ENCODE data around the gene RYK. TPM values are rescaled to one million over a fixed set of nuclear protein-coding genes. Genes with fewer than 3 reads are reported as not detected.

Gene RYK
- total and polyA plus RNA-seq, 4 donors, result 7.5 to 36.1 (median 15.3) TPM

- H3K4me3 ChIP-seq (ENCODE audit: low read depth in 1 of 3, low read length in 3 of 3), result no peak overlapping the region
- no peak overlapping the region for H3K27ac ChIP-seq (ENCODE audit: low read depth in 1 of 2, low read length in 2 of 2)
- no peak for DNase-seq (ENCODE audit: low spot score)
- H3K36me3 ChIP-seq (ENCODE audit: control insufficient read depth in 4 of 4, insufficient read depth in 3 of 4, low read depth in 1 of 4, low read length in 3 of 4), result peaks cover 8 to 40% (median 26%) of the 10 kb centered on the region in 4 donors
- no peaks in the 10 kb centered on the region for H3K4me1 ChIP-seq (ENCODE audit: control insufficient read depth in 4 of 4, insufficient read depth in 4 of 4, low read length in 3 of 4)
- TF ChIP-seq TAF1 (conservative IDR thresholded peaks at IDR 0.05) (no peak), HNF4A (conservative IDR thresholded peaks at IDR 0.05) (no peak), GABPA (IDR thresholded peaks at IDR 0.05 in 1 of 2, conservative IDR thresholded peaks at IDR 0.05 in 1 of 2) (no peak), RXRA (IDR thresholded peaks at IDR 0.05) (no peak), EGR1 (IDR thresholded peaks at IDR 0.05; ENCODE audit: low read depth in 2 of 2) (no peak)
- WGBS, result 69% methylated on average over 2 of the region's 2 CpGs
- H3K9ac ChIP-seq (ENCODE audit: low read depth in 1 of 2, low read length in 2 of 2), result no peak overlapping the region
- H3K9me3 ChIP-seq (ENCODE audit: control insufficient read depth in 4 of 4, low read length in 3 of 4), result no peaks in the 10 kb centered on the region
- no peaks in the 10 kb centered on the region for H3K27me3 ChIP-seq (ENCODE audit: control insufficient read depth in 4 of 4, insufficient read depth in 4 of 4, low read length in 3 of 4)
Measured at GRCh38 chr3:134155446-134155845, 95.2 kb downstream of the RYK start.

- DNase-seq (ENCODE audit: low spot score), result no peak
- Histone ChIP-seq H3K4me1 (ENCODE audit: control insufficient read depth in 4 of 4, insufficient read depth in 4 of 4, low read length in 3 of 4) (no peaks in the 10 kb centered on the region), H3K27ac (ENCODE audit: low read depth in 1 of 2, low read length in 2 of 2) (no peak overlapping the region), H3K9ac (ENCODE audit: low read depth in 1 of 2, low read length in 2 of 2) (no peak overlapping the region), H3K27me3 (ENCODE audit: control insufficient read depth in 4 of 4, insufficient read depth in 4 of 4, low read length in 3 of 4) (no peaks in the 10 kb centered on the region), H3K36me3 (ENCODE audit: control insufficient read depth in 4 of 4, insufficient read depth in 3 of 4, low read depth in 1 of 4, low read length in 3 of 4) (peaks cover 8 to 36% (median 24%) of the 10 kb centered on the region in 4 donors), H3K9me3 (ENCODE audit: control insufficient read depth in 4 of 4, low read length in 3 of 4) (no peaks in the 10 kb centered on the region), H3K4me3 (ENCODE audit: low read depth in 1 of 3, low read length in 3 of 3) (no peak overlapping the region)
- 98% methylated on average over 13 of the region's 13 CpGs for WGBS
- no peak for TF ChIP-seq JUND (IDR thresholded peaks at IDR 0.05)
- TF ChIP-seq REST (IDR thresholded peaks at IDR 0.05), result no peak
- TF ChIP-seq HNF4G (IDR thresholded peaks at IDR 0.05), result no peak
- TF ChIP-seq TAF1 (conservative IDR thresholded peaks at IDR 0.05), result no peak
- TF ChIP-seq NR2F2 (IDR thresholded peaks at IDR 0.05), result no peak
- no peak for TF ChIP-seq SP1 (IDR thresholded peaks at IDR 0.05)
- TF ChIP-seq ZBTB33 (IDR thresholded peaks at IDR 0.05), result no peak
- no peak for TF ChIP-seq RXRA (IDR thresholded peaks at IDR 0.05)
- no peak for TF ChIP-seq GABPA (IDR thresholded peaks at IDR 0.05 in 1 of 2, conservative IDR thresholded peaks at IDR 0.05 in 1 of 2)
- TF ChIP-seq FOXA1 (IDR thresholded peaks at IDR 0.05), result no peak
- no peak for TF ChIP-seq YY1 (IDR thresholded peaks at IDR 0.05)
- no peak for TF ChIP-seq MAX (IDR thresholded peaks at IDR 0.05)
Measured at GRCh38 chr3:134153761-134154160, 96.9 kb downstream of the RYK start.

- no peak overlapping the region for H3K27ac ChIP-seq (ENCODE audit: low read depth in 1 of 2, low read length in 2 of 2)
- no peak overlapping the region for H3K4me3 ChIP-seq (ENCODE audit: low read depth in 1 of 3, low read length in 3 of 3)
- WGBS, result 75% methylated on average over 2 of the region's 2 CpGs
- no peak overlapping the region for H3K9ac ChIP-seq (ENCODE audit: low read depth in 1 of 2, low read length in 2 of 2)
- no peaks in the 10 kb centered on the region for H3K9me3 ChIP-seq (ENCODE audit: control insufficient read depth in 4 of 4, low read length in 3 of 4)
- no peak for DNase-seq (ENCODE audit: low spot score)
- peaks cover 6 to 16% (median 12%) of the 10 kb centered on the region in 4 donors for H3K36me3 ChIP-seq (ENCODE audit: control insufficient read depth in 4 of 4, insufficient read depth in 3 of 4, low read depth in 1 of 4, low read length in 3 of 4)
- H3K4me1 ChIP-seq (ENCODE audit: control insufficient read depth in 4 of 4, insufficient read depth in 4 of 4, low read length in 3 of 4), result no peaks in the 10 kb centered on the region
- H3K27me3 ChIP-seq (ENCODE audit: control insufficient read depth in 4 of 4, insufficient read depth in 4 of 4, low read length in 3 of 4), result no peaks in the 10 kb centered on the region
- TF ChIP-seq RAD21 (IDR thresholded peaks at IDR 0.05) (no peak), HNF4G (IDR thresholded peaks at IDR 0.05) (no peak), ZBTB33 (IDR thresholded peaks at IDR 0.05) (no peak), EGR1 (IDR thresholded peaks at IDR 0.05; ENCODE audit: low read depth in 2 of 2) (no peak), ATF3 (IDR thresholded peaks at IDR 0.05) (no peak), YY1 (IDR thresholded peaks at IDR 0.05) (no peak), TAF1 (conservative IDR thresholded peaks at IDR 0.05) (no peak), NR2F2 (IDR thresholded peaks at IDR 0.05) (no peak), HNF4A (conservative IDR thresholded peaks at IDR 0.05) (no peak), REST (IDR thresholded peaks at IDR 0.05) (no peak), SP1 (IDR thresholded peaks at IDR 0.05) (no peak)
Measured at GRCh38 chr3:134150476-134150875, 100.2 kb downstream of the RYK start.
